ENCODE data around the gene PIP4K2A.

The PIP4K2A gene

DNA sequence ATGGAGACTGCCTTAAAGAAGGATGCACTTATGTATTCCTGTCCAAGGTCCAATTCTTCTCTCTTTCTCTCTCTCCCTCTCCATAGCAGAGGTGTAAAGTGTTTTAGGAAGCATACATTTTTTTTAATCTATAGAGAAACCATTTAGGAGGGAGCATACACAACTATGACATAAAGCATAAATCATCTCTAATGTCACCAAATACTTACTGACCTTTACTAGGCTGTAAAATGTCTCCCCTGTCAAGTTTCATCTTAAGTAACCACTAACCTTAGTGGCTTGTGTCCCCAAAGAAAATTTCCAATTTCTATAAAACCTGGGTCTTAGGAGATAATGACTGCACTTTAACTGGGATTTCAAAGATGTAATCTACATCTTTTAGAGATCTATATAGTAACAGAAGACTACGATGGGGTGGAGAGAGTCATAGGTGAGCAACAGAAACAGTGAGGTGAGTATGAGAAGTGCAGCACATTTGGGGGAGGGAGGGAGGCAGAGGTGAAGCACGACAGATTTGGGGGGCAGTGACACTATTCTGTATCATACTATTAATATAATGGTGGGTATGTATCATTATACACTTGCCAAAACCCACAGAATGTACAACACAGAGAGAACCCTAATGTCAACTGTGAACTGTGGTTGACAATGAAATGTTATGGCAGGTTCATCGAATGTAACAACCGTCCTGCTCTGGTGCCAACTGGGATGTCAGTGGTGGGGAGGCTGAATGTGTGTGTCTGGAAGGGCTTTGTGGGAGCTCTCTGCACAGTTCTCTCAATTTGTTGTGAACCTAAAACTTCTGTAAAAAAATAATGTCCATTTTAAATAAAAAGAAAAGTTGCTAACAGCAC is 79.5 kb downstream of the PIP4K2A start:
- DNase-seq, result no peak

DNA sequence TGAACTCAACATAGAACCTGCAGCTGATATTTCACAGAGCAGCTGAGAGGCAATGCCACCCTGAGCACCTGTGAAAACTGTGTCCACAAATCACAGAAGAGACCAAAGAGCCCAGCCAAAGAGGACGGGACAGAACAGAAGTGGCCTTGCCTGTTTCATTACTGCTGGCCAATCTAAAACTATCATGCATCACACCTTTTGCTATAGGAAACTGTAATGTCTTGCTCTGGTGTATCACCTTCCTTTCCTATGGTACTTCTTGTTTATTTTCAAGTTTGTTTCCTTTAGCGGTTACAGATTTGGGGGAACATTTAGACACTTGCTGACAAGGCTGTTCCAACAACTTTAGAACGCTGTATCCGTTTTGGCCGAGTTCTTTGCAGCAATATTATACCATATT is 80.3 kb downstream of the PIP4K2A start:
- DNase-seq, result no peak

DNA sequence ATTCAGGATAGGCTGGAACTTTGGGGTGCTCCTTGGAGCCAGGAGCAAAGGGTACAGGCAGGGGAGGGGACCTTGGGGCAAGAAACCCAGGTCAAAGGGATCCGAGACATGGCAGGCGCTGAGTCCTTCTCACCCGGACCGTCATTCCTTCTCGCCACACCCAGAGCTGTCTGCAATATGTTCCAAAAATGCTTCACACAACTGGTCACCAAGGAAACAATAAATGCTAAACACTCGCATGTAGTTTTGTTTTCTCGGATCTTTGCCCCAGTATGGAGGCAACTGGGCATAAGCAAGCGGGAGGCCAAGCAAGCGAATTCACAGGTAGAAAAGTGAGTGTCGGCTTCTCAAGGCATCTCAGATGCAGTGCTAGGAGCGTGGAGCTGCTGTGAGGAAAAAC is 80.8 kb downstream of the PIP4K2A start:
- no peak for DNase-seq

DNA sequence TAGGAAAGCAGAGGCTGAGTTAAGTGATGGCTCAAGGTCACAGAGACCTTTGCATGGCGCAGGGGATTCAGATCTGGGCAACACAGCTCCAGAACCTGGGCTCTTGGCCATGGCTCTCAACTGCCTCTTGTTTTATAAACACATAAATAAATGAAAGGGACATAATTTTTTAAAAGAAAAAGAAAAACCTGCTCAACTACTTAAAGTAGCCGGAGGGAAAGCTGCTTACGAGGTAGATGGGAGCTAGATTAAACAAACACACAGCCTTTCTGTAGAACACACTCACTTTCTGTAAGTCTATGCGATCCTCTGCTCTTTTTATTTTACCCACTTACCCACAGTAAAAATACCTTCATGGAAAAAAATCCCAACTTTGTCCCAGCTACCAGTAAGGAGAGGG is 81.3 kb downstream of the PIP4K2A start:
- no peak for DNase-seq

DNA sequence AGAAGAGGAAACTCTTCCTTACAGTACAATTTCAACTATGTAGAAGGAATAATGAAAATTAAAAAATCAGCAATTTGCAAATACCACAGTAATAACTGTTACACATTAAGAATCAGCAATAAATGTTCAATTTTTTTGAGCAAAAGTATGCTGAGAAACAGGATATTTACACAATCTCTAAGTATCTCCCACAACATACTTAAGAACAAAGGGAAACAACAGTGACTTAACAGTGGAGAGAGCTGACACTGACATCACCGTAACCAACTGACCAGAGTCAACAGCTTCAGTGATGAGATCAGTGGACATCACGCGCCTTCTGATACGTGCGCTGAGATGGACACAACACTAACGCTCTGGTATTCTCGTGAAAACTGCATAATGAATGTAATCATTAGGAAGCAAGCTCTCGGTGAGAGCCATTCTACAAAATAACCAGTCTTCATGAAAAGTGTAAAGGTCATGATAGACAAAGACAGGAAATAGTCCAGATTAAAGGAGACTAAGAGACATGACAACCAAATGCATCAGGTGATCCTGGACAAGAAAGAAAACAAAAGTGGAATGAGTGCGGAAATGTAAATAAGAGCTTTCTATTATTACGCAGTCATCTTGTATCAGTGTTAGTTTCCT is 82.6 kb downstream of the PIP4K2A start:
- DNase-seq, result no peak

DNA sequence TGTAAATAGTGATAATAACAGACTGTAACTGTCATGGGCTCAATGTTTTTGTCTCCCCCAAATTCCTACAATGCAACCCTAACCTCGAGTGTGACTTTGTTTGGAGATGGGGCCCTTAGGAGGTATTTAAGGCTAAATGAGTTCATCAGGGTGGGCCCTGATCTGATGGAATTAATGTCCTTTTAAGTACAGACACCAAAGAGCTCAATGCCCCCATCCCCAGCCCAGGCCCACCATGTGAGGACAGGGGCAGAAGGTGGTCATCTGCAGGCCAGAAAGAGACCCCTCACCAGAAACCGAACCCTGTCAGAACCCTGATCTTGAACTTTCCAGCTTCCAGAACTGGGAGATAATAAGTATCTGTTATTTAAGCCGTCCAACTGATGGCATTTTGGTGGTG is 83.2 kb downstream of the PIP4K2A start:
- DNase-seq, result no peak

DNA sequence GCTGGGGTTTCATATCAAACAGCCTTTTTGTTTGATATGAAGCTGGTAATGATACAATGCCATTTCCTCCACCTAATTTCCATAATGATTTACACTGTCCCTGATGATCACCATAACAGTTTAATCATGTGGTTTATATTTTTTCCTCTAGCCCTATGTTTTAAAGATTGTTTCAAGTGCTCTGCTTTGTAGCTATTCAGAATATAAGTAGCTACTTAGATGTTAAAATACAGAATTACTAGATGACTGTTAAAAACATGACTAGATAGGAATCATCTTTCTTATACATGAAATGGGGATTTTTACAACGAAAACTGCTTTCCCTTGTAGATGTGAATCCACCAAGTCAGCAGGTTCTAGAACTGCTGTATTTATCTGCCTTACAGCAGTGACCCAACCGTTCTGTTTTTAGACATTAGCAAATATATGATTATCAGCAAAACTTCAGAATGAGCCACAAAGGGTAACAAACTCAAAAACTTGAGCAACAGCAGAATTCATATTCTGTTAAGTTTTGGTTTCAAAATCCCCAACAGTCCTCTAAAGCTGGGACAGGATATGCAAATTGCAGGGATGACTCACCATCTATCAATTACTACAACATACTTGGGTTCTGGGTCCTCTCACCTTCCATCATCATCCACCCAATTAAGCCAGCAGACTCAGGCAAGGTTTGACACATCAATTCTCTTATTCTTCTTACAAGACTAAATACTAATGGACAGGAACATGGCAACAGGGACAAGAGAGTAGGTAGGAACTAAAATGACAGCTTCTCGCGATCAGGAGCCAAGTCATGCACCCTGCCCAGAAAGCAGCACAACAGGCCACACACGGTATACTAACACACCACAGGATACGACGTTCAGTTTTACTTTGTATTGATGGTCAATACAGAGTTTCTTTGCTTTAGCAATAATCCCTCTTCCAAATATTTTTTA is 83.9 kb downstream of the PIP4K2A start:
- peak in 1 of 2 experiments; percentile 54 for DNase-seq

DNA sequence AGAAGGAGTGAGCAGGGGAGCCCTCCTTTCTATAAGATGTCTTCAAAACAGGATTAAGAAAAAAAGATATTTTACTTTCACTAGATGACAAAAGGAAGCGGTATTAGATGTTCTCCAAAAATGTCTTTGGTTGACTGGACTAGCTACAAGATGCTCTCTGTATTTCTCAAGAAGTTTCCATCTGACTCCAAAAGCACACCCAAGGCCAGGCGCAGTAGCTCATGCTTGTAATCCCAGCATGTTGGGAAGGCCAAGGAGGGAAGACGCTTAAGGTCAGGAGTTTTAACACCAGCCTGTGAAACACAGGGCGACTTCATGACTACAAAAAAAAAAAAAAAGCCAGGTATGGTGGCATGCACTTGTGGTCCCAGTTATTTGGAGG is 84.5 kb downstream of the PIP4K2A start:
- DNase-seq, result no peak

DNA sequence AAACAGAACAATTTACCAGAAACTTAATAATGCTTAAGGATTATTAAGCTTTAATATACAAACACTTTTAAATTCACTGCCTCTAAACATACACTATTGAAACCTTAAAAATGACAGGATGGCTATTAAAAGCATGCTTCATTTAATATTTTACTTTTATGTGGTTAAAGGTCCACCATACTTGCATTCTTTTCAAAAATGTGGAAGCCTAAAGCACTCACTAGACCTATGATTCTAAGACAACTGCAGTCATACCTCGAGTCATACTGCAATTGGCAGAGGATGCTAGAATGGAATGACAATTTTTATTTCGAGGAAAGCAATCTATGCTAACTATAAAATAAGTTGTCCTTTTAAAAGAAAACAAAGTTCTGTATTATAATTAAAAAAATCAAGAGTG is 85.3 kb downstream of the PIP4K2A start:
- no peak for DNase-seq

DNA sequence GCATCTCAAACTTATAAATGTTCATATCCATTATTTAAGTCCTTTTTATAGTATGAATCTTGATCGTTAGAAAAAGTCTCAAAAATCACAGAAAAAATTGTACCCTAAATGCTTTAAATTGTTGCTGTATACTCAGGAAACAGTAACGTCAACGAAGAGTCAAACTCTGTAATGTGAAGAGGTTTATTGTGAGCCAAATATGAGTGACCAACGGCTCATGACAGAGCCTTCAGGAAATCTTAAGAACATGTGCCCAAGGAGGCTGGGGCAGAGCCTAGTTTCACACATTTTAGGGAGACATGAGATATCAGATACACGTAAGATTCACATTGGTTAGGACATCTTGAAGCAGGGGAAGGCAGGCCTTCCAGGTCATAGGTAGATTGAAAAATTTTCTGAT is 86.1 kb downstream of the PIP4K2A start:
- no peak for DNase-seq

DNA sequence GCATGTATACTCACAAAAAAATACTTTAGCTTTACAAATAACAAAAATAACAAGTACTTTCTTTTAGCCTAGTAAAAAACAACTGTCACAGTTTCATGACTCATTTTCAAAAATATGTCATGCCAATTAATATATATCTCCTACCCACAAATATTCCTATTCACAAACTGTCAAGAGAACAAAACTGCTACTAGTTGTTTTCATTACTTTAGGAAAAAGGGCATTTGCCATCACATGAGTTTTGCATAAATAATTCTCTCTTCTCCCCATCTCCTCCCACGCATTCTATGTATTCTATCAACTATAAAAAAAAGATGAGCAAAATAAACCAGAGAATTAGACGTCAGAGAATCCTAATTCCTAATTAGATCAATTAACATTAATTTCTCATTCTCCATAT is 87.6 kb downstream of the PIP4K2A start:
- DNase-seq, result no peak

DNA sequence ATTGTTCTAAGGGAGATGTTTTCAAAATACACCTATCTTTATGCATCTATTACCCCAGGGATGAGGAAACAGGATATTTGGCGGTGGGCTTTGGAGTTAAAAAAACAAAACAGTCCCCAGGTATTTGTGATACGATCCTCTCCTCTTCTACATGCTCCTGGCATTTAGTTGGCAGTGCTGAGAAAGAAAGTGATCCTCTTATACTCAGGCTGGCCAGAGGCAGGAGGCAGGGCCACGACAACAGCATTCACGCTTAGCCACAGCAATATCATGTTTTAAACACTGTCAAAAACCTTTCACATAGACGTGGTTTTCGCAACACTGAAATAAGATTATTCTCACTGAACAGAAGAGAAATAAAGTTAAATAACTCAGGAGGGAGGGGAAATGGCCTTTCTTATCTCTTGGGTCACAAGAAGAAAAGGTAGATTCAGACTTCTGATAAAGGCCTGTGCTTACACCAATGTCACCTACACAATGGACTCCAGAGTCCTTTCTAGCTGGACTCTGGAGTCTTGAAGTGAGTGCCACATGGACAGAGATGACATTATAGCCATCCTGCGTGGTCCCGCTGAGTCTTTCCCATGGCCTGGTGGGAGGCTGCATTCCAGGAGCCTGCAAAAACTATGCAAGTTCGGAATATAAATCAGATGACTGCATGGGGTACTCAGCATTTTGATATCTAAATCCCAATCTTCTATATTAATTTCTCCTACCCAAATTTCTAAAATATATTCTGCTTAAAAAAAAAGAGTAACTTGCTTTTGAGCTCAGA is 88.7 kb downstream of the PIP4K2A start:
- DNase-seq, result no peak

DNA sequence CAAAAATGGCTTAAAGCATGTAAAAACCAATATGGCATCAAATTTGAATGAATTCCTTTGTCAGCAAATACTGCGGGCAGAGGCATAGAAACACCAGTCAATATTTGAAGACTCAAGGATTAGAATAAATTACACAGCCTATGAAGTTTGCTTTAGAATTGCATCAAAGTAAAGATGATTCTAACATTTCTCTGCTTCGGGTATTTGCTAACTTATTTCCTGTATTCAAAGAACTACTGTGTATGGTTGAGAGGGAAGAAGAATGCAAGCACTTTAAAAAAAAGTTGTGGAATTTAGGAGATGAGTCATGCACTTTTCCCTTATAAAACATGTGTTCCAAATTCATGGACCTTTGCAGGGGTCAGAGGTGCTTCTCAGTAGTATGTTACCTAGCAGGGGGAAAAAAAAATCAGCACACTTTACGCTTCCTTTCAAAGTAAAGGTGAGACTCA is 90.1 kb downstream of the PIP4K2A start:
- DNase-seq, result no peak

DNA sequence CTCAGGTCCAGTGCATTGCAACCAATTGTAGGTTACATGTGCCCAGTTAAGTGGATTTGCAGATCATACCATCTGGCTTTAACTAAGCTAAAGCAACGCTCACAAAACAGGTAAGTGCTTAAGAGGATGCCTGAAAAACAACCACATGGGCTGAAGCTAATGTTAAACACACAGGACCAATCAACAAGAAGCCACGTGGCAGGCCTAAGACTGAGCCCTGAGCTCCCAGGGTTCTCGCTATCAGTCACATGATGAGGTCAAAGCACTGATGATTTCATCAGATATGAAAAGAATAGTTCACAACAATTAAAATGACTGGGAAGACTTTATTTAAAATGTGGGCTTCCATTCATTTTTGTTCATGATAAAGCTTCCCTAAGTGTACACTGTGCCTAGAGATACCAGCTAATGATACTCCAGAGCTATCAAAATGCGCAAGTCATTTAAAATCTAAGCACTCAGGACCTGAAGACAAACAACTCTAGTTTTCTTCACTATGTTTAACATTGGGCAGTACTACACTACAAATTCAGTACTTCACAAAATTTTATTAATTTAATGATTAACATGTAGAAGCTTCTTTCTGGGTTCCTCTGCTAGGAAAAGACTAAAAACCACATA is 90.6 kb downstream of the PIP4K2A start:
- no peak for DNase-seq

DNA sequence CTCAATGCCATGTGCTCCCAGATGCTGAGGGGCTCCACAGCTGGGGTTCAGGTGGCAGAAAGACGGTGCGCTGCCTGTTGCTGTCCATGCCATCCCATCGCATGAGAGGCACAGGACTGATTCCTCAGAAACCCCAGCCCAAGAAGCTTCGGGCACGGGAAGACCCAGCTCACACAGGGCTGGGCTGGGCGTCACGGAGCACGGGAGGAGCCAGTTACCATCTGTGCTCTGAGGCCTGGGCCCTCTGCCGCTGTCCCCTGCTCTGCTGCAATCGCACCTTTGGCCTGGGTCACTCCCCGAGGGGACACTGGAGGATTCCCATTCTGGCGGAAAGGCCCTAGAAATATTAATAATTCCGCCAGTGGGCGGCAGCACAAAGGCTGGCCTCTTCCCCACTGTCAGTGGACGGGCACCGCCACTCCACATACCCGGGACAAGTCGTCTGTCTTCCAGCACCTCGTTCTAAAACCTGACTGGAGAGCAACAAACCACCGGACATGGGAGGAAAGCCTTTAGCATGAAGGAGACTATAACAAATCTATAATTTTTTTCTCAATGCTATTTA is 92.1 kb downstream of the PIP4K2A start:
- DNase-seq, result no peak

DNA sequence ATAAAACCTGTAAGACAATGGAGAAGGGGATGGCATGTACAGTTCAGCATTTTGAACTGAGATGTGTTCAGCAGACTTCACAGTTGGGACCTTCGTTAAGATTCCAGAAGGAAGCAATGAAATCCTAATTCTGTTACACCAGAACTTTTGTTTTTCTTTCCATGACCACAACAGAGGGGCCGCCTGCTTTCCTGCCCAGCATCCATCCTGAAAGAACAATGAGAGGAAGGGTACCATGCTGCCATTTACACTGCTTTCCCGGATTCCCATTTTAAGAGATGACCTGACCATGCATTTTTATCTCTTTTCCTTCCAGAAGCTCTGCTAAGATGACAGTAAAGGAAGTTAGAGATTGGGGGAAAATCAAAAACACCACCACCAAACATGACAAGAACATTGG is 92.7 kb downstream of the PIP4K2A start:
- DNase-seq, result no peak

DNA sequence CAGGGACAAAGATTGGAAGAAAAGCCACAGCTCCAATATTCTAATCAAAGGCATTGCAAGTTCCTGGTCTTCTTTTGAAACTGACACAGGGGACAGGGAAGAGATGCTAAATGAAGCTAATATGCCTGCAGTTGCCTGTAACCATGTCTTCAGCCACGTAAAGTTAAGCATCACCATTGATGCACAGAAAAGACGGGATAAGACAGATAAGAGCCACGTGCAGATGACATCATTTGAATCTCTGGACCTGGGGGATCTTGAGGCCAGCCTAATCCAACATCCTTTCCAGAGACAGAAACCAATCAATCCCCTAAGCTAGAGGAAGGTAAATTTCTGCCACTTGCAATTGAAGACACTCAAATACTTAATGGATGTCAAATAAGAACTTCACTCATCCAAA is 93.4 kb downstream of the PIP4K2A start:
- DNase-seq, result no peak

DNA sequence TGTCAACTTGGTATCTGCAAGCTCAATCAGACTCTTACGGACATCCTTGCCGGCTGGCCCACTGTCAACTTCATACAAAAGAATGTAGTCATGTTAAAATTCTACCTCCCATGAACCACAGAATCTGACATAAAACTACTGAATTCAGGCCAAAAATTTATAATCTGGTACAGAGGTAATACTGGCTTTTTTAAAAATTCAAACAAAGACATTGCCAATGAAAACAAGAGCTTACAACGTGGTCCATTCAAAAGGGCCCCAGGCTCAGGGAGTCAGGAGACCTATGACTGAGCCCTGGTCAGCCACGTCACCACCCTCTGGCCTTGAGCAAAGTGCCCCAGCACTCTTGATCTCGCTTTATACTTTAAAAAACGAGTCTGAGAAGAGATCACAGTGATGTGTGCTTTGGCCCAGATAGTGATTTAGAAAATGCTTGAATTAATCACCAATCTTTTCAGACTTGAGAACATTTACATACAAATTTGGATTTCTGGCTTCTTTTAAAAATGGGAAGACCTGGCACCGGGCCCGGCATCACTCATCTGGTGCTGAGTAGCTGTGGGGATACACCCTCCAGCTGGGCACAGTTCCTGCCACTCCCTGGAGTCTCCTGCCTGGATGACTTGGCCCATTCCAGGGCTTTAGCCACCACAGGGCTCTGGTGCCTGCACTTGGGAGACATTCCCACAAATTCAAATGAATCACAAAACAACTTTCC is 94.1 kb downstream of the PIP4K2A start:
- no peak for DNase-seq

DNA sequence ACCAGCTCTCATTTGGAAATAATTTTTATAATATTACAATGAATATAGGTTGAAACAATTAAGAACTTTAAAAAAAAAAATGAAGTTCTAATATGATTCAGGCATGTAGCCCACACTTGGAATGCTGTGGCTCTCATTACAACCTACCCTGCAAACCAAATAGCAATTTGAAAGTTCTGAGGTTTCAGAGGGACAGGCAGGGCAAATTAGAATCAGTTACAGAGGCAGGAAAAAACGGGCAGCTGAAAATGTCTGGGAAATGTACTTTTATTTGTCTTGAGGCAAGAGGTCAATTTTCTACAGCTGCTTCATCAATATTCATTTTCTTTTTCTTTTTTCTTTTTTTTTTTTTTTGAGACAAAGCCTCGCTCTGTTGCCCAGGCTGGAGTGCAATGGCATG is 95.3 kb downstream of the PIP4K2A start:
- no peak for DNase-seq

DNA sequence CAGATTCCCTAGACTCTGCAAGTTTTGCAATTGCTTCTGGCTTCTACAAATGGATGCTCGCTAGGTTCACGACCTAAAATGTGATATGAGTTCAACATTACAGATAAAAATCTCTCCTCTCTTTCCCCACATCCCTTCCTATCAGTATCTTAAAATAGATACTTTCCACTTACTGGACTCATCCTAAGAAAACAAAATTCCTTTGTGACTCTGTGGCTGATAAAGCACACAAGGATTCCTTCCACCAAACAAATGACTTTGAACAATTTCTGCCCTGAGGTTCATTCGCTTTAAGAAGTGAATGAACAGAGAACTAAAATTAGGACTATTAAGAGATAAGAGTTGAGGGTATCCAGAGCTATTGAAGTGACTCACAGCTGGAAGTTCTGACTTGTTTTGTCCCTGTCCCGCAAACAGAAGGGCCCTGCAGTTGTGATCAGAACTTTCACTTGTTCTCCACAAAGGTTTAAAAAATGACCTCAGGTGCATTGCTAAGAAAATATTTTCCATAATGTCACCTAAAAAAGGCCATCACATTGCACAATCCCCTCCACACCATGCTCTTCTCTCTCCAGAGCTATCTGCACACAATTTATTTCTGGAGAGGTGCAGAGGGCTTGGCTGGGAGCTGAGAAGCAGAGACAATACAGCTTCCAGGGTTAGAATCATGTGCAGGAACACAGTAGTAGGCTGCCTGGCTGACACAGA is 96.1 kb downstream of the PIP4K2A start:
- DNase-seq, result no peak

All from stimulated activated CD4-positive, alpha-beta T cell treated with anti-CD3 and anti-CD28 coated beads, Interleukin-4, amount 100 ng/mL, for 4 hours (primary cell).